Hematopoietic multipotent progenitor cell treated with erythropoietin and hydrocortisone succinate and interleukin-3 and kit ligand, for 4 days (in vitro differentiated cells): ENCODE data around the gene SLC41A1.
"Not testable (repeated sequence)": the region's sequence is repeated elsewhere in the genome, so short reads cannot be mapped to it uniquely, and the experiment has no call there.

Experiments used
- DNase-seq: peaks from one replicate; pipeline ENCODE4 v3.0.0-alpha.2; 2015

SLC41A1 gene

DNA sequence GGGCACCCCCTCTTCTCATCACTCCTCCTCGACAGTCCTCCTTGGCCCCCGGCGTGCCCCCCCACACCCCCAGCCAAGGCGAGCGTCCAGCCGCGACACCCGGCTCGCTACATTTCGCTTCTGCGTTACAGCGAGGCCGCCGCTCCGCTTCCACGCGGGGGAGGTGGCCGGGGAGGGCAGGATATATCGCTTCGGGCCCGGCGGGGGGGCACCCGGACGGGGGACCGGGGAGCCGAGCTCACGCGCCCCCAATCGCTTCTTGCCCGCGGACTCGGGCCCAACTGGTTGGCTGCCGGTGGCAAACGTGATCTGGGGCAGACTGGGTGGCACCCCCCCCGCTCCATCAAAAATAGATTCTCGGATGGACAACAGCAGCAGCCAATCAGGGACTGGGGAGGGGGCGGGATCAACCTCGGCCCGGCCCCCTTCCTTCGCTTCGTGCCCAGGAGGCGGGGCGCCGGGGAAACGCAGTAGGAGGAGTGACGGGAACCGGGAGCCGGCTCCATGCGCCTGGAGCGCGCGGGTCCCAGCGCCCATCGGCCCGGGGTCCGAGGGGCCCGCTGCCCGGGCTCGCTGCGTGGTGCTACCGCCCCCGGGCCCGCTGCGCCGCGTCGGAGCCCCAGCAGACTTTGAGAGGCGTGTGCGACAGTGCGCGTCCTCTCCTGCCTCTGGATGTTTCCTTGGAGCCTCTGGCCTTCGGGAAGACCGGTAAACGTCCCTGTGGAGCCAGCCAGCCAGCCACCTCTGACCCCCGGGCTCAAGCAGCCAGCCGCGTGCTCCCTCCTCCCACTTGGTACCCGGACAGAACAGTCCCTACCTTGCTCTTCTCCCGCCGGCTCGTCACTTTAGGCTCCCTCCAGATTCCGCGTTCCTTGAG is at the start of gene SLC41A1:
TSS of gene SLC41A1 (minus strand) at position 321 of the 877 bp plus-strand sequence. CDS start 2,757 bp downstream, outside the sequence.
- peak; percentile 95 for DNase-seq

DNA sequence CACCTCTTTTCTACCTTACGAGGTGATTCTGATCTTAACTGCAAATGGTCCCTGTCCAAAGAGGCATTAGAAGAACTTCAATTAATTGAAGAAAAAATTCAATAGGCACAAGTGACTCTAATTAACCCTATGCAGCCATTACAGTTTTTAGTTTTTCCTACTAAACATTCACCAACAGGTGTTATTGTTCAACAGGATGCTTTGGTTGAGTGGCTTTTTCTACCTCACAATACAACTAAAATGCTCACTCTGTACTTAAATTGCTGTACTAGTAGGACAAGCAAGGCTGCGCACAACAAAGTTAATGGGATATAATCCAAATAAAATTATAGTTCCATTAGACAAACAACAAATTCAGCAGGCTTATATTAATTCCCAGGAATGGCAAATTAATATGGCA is 48.5 kb upstream of the SLC41A1 start:
- DNase-seq: no peak

DNA sequence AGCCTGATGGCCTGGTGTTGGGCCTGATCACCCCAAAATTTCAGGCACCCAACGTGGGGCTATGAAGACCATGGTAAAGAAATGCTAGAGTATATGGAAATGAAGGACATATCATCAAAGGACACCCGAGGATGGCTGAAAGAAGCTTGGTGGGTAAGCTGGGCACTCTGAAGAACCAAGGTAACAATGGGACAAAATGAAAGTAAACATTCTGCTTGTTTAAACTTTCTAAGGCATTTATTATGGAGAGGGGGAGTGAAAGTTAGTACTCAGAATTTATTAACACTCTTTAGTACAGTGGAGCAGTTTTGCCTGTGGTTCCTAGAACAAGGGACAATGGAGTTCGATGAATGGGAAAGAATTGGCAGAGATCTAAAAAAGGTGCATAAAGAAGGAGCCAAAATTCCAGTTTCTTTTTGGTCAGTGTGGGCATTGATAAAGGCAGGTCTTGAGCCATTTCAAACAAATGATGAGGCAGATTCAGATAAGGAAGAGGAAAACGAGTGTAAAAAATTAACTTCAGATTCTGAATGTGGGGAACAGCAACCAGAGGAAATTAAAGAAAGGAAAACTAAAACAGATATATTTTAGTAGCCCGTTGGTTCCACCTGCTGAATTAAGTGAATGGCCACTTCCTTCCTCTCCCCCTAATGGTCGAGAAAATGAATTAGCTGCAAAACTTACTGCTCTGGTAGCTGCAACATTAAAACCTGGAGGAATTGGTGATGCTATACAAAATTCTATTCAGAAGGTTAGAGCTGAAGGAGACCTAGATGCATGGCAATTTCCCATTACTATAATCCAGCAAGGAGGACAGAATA is 45.4 kb upstream of the SLC41A1 start:
- DNase-seq: peak; percentile 23

DNA sequence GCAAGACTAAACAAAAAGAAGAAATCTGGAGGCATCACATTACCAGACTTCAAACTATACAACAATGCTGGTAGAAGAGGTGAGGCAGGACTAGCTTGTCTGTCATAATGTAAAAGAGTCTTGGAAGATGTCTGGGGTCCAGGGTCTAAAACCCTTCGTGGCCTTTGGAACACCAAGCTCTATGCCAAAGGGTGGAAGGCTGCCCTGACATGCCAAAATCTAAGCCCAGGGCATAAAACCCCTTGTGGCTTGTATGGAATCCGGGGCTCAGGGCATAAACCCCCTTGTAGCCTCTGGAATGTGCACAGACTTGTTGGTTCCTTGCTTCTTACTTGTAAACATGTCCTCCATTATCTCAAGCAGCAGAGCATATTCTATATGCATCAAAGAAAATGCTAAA is 44.5 kb upstream of the SLC41A1 start:
- DNase-seq: not testable (repeated sequence)

DNA sequence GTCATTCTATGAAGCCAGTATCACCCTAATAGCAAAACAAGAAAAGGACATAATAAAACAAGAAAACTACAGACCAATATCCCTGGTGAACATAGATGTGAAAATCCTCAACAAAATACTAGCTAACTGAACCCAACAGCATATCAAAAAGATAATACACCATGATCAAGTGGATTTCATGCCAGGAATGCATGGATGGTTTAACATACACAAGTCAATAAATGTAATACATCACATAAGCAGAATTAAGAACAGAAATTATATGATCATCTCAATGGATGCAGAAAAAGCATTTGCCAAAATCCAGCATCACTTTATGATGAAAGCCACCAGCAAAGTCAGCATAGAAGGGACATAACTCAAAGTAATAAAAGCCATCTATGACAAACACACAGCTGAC is 43.4 kb upstream of the SLC41A1 start:
- no peak for DNase-seq

DNA sequence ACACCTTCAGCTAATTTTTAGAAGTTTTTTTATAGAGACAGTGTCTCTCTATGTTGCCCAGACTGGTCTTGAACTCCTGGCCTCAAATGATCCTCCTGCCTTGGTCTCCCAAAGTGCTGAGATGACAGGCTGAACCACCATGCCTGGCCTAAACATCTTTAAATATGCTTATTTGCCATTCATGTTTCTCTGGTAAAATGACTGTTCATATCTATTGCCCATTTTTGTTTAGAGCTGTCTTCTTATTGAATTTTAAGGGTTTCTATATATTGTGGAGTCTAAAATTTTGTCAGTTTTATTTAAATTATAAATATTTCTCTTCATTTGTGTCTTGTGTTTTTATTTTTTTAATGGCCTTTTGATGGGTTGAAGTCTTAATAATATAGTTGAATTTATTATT is 40.0 kb upstream of the SLC41A1 start:
- DNase-seq: no peak

DNA sequence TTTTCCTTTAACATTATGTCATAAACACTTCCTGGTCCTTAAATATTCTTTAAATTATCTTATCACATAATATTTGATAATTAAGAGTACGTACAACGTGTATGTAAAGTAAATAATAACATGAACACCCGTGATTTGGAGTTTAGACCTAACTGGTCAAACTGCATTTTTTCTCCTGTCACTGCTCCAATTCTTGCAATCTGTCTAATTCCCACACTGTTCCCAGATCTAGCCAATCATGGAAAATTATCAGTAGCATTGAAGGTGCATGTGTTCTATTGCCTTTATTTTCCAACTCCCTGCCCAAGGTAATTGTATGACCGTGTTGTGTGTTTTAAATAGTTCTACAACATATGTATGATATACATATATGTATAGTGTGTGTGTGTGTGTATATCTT is 39.0 kb upstream of the SLC41A1 start:
- DNase-seq: no peak

DNA sequence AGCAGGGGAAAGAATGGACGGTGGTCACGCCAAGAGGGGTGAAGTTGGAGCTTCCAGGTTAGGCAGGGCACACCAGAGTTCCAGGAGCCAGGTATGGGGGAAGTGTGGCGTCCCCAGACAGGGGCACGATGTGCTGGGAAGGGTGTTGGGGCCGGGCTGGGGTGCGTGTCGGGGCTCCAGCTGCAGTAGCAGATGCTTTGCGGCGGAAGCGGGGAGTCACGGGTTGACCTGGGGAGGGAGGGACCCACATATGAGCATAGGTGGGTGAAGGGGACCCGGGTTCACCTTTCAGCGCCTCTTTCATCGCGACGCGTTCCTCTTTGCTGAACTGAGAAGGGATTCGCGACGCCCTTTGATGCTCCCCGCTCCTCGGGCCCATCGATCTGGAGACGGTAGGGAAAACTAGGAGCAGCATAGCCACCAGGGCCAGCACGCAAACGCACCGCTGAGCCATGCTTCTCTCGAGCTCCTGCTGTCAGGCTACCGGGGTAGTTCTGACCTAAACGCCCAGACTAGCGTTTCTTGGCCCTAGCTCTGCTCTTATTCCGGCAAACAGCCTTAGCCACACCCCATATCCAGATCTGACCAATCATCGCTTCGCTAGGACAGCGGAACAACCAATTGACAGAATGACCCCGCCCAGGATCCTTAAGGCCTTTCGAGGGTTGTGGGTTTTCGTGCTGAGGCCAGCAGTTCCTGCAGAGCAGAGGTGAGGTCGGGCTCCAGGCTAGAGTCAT is 36.8 kb upstream of the SLC41A1 start, which contains the start of gene PM20D1:
TSS of gene PM20D1 (minus strand) at position 514 of the 737 bp plus-strand sequence. CDS start at position 454, 60 bp downstream.
- peak; percentile 96 for DNase-seq

DNA sequence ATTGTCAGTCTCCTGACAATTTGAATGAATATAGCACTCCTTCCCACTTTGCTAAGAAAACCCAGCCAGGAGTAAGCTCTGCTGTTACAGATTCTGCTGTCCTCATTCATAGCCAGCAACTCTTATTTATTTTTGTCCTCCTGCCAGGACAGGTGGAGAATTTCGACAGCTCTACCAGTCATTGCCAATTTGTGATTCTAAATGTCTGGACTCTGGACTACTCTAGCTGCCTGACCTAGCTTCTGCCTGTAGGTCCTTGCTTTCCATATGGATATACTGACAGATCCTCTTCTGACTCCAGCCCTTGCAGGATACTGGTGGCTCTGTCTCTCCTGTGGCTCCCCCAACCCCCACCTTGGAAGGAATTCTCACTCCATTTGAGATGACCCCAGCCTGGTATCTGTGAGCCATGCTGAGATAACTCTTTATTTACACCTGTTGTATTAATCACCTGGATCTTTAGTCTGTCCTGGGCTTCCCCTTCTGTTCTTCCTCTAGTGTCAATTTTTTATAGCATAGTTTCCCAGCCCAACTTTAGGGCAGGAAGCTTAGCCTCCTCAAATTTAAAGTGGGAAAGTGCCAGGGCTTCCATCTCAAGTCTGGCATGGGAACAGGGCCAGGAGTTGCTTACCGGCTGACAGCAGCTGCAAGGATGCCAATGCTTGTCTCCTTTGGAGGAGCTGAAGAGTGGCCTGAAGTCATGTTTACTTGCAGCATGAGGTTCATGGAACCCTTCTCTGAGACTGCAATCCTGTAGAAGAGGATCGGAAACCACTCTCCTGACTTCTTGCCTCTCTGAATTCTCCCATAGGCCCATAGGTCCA is 30.2 kb upstream of the SLC41A1 start:
- DNase-seq: no peak

DNA sequence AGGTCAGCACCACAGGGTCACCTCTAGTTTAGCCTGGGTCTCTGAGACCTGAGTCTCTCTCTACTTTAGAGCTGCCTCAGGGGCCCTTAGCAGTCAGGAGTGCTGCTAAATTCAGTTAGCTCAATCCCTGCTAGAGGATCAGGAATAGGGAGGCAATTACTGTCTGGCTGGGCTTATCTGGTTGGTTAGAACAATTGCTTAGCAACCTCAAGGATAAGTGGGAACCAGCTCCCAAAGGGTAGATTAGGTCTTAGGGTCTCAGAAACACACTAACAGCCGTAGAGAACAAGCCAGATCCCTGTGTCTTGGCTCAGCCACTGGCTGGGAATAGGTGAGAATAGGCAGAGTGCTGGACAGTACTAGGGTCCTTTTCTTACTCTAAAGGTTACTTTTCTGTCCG is 29.2 kb upstream of the SLC41A1 start:
- no peak for DNase-seq

DNA sequence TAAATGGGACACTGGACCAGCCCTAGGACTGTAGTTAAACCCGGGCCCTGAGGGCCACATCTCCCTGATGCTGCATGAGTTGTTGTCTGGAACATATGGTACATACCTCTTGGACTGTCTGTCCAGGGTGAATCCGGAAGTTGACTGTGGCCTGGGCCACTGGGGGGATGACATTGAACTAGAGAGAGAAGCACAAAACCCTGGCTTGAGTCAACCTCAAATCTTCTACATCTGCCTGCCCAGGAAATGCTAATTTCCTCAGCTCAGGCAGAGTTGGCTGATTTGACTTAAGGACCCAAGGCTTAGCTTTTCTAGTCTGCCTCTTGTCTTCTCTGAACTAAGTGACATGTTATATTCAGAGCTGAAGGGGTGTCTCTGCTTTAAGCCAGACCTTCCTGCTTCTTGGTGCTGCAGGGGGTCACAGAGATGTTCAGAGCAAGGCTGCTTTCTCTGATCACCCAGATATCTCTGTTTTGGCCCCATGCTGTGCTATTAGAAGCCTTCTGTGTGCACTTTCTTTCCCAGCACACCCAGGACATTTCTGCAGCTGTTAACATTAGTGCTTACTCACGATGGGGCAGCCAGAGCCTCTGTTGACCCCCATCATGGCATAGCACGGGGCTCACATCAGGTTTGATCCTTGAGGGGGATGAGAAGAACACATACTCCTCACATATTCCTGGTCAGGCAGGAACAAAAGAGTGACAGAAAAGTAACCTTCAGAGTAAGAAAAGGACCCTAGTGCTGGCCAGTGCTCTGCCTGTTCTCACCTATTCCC is 27.3 kb upstream of the SLC41A1 start:
- peak; percentile 67 for DNase-seq

DNA sequence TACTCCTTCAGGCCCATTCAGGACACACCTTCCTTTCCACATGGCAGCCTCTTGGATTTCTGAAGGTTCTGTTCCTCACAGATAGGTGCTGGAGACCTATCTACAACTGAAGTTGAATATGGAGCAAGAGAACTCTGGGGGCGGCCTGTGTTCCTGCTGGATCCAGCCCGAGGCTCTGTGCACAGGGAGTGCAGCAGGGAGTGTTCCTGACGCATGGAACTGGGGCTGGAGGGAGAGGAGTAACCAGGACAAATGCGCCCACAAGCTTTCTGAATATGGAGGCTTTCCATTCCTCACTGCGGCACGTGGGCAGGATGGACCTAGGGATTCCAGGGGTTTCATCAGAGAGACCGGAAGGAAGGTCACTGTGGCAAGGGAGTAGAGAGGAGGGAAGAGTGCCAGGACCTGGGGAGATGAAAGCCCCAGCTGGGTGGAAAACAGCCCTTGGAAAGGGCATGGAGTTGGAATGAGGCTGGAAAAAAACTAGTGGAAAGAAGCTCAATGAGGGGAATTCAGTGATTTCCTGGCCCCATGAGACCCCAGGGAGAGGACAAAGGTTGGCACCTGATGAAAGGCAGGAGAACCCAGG is 24.5 kb upstream of the SLC41A1 start:
- no peak for DNase-seq

DNA sequence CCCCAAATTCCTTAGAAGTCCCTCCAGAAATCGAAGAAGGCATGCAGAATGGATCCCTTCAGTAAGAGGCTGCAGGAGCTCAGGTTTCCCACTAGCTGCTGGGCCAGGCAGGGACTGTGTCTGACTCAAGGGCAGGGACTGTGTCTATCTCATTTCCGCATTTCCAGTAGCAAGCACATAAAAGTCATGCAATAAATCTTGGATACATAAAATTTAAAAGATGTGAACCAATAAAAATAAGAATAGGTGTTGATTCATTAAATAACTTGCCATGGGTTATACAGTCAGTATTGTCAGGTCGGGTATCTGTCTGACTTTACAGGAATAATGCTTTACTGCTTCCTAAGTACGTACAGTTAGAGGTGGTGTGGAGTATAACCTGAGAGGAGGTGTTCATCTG is 21.8 kb upstream of the SLC41A1 start:
- DNase-seq: no peak

DNA sequence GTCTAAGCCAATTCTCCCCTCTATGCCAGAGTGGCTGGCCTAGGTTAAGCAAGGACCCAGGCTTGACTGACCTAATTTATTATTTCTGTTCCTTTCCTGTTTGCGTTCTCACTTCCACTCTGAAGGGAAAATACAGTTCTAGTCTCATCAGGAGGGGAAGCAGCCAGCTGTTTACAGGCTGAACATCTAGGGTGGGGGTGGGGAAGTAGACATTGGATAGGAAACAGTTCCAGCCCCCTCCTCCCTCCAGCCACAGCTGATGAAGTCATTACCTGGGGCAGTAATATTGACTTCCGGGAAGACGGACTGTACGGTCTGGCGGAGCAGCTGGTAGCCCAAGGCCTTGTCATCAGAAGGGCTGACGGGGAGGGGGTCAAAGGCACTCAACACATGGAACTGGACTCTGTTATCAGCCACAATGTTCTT is 19.3 kb upstream of the SLC41A1 start:
- DNase-seq: no peak

DNA sequence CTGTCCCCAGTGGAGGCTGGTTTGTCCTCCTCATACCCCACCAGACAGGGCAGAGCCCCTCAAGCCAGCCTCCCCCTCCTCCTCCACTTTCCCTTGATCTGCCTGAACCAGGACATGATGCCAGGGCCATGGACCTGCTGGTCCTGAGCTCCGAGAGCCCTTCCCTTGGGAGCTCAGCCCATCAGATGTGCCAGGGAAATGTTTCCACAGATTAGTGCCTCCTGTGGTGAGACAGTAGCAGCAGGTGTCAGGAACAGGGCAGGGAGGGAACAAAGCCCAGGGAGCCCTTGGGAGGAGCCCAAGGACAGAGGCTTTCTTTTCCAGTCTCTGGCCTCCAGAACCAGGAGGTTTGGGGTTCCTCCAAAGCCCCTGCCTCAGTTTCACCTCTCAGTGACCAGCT is 14.6 kb upstream of the SLC41A1 start:
- no peak for DNase-seq

DNA sequence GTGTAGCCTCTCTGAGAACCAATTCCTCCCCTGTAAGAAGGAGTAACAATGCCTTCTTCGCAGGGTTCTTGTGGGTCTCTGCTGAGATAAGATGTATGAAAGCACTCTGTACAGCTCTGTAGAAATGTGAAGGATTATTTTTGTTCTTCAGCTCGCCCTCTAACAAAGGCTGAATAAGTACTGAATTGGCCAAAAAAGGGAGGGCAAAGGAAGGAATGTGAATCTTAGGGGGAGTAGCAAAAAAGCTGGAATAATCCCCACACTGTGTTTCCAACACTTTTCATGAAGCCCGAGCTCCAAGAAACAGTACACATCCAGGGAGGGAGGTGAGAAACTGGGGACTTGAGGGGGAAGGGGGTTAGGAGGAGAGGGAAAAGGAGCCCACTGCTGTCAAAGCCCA is 14.0 kb upstream of the SLC41A1 start:
- no peak for DNase-seq

DNA sequence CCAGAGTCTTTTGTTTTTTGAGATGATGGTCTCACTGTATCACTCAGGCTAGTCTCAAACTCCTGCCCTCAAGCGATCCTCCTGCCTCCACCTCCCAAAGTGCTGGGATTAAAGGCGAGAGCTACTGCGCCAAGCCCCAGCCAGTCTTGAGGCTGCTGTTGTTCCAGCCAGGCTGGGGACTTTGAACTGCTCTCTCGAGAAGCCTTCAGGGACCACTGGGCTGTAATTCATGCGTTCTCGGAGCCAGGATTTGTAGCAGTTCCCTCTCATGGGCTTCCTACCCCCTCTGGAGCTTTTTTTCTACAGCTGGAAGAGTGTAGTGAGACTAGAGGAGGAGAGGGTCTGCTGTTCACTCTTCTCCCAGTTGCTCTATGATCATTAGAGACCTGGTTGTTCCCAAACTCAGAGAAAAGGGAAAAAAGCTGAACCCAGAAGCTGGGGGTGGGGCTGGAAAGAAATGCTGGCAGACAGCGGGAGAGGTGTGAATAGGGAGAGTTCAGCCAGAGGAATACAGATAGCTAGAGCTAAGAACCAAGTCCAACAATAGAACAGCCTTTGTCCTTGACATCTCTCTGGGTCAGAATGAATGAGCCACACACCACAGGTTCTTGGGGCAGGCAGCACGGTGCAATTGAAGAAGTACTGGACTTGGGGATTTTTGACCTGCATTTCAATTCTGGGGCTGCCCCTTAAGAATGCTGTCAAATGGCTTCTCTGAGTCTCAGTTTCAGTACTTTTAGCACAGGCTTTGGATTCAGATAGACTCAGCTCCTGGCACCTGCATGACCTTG is 13.2 kb upstream of the SLC41A1 start:
- no peak for DNase-seq

DNA sequence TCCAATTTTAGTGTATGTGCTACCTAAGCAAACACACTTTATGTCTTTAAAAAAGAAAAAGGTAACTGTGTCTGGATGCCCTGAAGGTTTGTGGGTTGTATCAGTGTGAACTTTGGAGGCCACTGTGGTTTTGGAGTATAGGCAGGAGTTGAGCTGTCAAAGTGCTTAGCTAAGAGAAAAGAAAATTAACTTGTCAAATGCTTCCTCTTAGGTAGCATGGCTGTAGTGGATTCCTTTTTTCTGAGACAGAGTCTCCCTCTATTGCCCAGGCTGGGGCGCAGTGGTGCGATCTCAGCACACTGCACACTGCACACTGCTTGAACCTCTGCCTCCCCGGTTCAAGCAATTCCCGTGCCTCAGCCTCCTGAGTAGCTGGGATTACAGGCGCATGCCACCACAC is 11.2 kb upstream of the SLC41A1 start:
- DNase-seq: no peak

DNA sequence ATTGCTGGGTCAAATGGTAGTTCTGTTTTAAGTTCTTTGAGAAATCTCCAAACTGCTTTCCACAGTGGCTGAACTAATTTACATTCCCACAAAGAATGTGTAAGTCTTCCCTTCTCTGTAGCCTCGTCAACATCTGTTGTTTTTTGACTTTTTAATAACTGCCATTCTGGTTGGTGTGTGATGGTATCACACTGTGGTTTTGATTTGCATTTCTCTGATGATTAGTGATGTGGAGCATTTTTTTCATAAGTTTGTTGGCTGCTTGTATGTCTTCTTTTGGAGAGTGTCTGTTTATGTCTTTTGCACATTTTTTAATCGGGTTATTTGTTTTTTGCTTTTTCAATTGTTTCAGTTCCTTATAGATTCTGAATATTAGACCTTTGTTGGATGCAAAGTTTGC is 10.3 kb upstream of the SLC41A1 start:
- DNase-seq: not testable (repeated sequence)

DNA sequence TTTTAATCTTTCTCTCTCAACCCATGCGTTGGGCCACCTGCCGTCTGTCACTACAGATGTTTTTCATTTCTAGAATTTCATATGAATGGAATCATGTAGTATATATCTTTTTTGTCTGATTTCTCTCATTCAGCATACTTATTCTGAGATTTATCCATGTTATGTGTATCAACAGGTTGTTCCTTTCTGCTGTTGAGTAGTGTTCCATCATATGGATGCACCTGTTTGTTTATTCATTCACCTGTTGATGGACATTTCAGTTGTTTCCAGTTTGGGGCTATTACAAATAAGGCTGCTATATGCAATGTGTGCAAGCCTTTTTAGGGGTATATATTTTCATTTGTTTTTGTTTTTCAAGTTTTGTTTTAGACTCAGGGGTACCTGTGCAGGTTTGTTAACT is 9.4 kb upstream of the SLC41A1 start:
- DNase-seq: no peak
